NCI-H2081 treated with DMSO at 0.1 percent for 48 hours (cell line): Measurements from ENCODE around the gene UPK3BL1.
"Not testable (repeated sequence)": the region's sequence is repeated elsewhere in the genome, so short reads cannot be mapped to it uniquely, and the experiment has no call there.

Experiments
- DNase-seq: peaks from one replicate; lab custom pipeline; 2025; lab: John Stamatoyannopoulos, UW

UPK3BL1 gene

GRCh38 chr7:102627271-102627904 is 15.2 kb downstream of the UPK3BL1 start:
- DNase-seq = not testable (repeated sequence)

- DNase-seq = not testable (repeated sequence)
Measured at GRCh38 chr7:102618122-102618521, 24.5 kb downstream of the UPK3BL1 start.

DNA sequence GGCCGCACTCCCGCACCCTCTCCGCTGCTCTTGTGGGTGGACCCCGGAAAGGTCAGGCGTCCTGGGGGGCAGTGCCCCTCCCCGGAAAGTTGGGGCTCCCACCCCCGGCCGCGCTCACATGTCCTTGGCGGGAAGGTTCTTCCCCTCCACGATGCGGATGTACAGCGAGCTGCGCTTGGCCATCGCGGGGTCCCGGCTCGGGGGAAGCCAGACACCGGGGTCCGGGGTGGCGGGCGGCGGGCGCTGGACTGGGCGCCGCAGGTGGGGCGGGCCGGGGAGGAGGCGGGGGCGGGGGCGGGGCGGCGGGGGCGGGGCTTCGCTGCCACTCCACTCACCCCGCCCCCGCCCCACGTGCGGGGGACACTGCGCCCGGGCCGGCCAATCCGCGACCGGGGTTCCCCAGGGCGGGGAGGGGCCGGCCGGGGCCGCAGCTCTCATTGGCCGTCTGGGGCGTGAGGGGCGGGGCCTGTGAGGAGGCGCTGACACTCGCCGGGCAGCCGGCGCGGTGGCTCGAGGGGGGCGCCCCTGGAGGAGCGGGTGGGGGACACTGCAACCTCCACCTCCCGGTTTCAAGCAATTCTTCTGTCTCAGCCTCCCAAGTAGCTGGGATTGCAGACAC is 26.0 kb downstream of the UPK3BL1 start, which contains the start of gene RASA4:
TSS of gene RASA4 (minus strand) at position 250 of the 619 bp plus-strand sequence. CDS start at position 183, 67 bp downstream.
- not testable (repeated sequence) for DNase-seq

DNA sequence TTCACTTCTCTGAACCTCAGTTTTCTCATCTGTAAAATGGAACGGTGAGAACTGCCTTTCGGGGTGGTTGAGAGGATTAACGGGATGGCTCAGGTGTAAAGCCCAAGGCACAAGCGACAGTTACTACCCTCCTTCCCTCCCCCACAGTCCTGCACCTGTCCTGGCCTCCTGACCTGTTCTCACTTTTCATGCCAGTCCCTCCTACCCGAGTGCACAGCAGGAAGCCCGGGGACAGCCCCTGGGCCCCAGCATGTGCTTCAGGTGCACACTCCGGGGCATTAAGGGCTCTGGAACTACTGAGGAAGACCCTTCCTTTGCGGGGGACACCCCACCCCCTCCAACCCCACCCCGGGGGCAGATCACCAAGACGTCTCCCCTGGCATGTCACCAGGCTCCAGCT is 26.7 kb downstream of the UPK3BL1 start:
- DNase-seq = not testable (repeated sequence)

DNA sequence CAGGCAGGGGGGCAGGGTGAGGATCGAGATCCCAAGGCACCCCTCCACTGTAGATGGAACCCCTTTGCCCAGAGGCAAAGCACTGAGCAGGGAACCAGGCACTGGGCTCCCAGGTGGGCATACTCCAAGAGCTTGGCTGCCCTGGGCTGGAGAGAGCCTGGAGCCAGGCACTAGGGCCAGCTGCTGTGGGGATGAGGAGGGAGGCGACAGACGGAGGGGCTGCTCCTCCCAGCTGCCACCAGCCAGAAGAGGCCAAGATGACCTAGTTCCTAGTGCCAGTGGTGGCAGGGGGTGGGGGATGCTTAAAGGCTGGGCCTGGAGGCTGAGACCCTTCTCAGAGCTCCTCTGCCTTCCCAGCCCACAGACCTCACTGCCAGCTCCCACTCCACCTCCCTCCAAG is 27.7 kb downstream of the UPK3BL1 start:
- not testable (repeated sequence) for DNase-seq

GRCh38 chr7:102614346-102614697 is 28.3 kb downstream of the UPK3BL1 start:
- DNase-seq = not testable (repeated sequence)

DNA sequence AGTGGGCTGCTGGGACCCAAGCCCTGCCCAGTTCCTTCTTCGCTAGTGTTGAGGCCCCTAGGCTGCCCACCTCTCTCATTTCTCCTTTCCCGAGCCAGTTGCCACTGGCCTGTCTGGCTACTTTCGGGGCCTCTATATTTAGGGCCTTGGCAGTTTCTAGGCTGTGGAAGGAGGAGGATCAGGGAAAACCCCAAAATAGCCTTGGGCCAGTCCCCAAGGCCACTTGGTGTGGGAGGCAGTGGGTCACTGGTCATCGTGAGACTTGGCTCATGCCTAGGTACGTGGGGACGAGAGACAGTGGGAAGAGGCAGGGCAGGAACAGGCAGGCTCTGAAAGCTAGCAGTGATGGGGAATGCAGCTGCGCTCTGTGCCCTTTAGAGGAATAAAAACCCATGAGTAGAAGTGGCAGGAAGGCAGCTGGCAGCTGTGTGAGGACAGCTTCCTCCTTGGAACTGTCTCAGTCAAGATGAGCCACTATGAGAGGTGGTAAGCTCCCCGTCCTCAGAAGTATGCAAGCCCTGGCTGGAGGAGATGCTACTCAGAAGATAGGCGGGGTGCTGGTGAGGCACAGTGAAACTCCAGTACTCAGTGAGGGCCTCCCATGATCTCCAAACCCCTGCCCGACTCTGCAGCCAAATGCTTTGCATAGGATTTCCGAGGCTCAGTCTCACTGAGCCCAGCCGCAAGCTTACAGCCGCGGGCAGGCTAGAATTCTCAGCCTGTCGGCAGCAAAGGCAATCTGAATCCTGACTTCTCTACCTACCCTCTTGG is 28.8 kb downstream of the UPK3BL1 start:
- not testable (repeated sequence) for DNase-seq

DNA sequence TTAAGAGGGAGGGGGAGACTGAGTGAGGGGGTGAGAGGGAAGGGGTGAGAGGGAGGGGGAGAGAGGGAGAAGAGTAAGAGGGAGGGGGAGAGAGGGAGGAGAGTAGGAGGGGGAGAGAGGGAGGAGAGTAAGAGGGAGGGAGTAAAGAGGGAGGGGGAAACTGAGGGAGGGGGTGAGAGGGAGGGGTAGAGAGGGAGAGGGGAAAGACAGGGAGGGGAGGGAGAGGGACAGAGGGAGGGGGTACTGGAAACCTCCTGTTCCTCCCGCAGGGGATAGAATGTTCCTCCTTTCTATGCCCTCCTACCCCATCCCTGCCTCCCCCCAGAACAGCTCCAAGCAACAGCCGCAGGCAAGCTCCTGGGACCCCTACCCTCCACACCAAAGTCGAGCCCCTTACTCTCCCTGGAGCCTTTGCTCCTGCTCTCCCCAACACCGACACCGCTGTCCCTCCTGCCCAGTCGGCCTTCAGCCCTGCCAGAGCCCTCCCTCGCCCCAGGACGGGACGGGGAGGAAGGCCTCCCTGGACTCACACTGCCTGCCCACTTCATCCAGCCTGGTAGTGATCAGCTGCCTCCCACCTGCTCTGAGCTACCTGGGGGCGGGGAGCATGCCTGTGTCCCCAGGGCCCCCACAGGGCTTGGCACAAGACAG is 30.8 kb downstream of the UPK3BL1 start:
- not testable (repeated sequence) for DNase-seq

- DNase-seq = not testable (repeated sequence)
Measured at GRCh38 chr7:102611013-102611674, 31.4 kb downstream of the UPK3BL1 start.

DNA sequence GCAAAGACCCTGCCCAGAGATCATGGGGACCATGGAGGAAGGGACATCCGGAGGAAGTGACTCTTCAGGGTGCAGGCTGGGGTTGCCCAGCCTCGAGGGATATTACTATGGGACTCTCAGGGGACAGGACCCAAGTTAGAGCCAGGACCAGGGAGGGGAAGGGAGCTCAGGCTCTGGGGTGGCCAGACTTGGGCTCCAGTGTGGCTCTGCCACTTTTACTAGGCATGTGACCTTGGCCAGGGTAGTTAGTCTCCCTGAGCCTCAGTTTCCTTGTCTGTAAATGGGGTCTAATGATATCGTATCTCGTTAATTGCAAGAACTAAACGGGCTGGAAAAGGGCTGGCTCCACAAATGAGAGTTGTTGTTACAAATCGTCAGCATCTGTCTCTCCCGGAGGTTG is 32.1 kb downstream of the UPK3BL1 start:
- not testable (repeated sequence) for DNase-seq

DNA sequence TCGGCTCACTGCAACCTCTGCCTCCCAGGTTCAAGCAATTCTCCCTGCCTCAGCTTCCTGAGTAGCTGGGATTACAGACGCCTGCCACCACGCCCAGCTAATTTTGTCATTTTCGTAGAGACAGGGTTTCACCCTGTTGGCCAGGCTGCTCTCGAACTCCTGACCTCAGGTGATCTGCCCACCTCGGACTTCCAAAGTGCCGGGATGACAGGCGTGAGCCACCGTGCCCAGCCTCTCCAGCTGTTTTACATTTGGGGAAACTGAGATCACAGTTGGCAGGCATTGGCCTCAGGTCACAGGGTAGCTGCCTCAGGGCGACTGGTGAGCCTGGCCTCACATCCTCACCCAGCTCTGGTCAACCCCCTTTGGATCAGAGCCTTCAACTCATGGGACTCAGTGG is 32.9 kb downstream of the UPK3BL1 start:
- not testable (repeated sequence) for DNase-seq

GRCh38 chr7:102606848-102607247 is 35.7 kb downstream of the UPK3BL1 start:
- not testable (repeated sequence) for DNase-seq

- DNase-seq = not testable (repeated sequence)
Measured at GRCh38 chr7:102604431-102605145, 38.0 kb downstream of the UPK3BL1 start.

DNA sequence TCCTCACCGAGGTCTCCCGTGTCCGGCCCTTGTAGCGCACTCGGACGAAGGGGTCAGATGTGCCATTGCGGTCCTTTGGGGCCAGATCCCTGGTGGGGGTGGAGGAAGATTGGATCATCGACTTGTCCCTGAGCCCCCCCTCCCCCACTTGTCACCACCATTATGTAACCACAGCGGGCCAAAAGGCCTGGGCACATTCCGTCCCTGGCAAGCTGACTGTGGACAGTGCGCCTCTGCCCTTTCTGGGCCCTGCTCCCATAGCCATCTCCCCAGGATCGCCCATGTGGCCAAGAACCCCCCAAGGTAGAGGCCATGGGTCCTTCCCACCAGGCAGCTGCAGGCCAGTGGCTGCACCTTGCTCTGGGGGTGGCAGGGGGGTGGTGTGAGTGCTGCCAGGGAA is 40.3 kb downstream of the UPK3BL1 start:
- not testable (repeated sequence) for DNase-seq

- DNase-seq = not testable (repeated sequence)
Measured at GRCh38 chr7:102599699-102600098, 42.9 kb downstream of the UPK3BL1 start.

DNA sequence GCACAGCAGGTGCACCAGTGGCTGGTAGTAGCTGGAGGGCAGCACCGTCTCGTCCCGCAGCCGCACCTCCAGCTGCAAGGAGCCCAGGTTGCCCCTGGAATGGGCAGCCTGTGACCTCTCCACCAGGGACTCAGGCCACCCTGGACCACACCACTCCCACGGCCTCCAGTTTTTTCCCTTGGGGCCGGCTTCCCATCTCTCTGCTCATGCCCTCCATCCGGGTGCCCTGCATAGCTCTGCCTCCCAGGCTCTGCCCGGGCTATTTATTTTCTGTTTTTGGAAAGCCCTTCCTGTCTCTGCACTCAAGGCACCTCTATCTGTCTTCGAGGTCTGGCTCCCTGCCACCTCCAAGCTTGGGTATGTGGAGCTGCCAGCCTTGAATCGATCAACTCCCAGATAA is 46.6 kb downstream of the UPK3BL1 start:
- DNase-seq = not testable (repeated sequence)

DNA sequence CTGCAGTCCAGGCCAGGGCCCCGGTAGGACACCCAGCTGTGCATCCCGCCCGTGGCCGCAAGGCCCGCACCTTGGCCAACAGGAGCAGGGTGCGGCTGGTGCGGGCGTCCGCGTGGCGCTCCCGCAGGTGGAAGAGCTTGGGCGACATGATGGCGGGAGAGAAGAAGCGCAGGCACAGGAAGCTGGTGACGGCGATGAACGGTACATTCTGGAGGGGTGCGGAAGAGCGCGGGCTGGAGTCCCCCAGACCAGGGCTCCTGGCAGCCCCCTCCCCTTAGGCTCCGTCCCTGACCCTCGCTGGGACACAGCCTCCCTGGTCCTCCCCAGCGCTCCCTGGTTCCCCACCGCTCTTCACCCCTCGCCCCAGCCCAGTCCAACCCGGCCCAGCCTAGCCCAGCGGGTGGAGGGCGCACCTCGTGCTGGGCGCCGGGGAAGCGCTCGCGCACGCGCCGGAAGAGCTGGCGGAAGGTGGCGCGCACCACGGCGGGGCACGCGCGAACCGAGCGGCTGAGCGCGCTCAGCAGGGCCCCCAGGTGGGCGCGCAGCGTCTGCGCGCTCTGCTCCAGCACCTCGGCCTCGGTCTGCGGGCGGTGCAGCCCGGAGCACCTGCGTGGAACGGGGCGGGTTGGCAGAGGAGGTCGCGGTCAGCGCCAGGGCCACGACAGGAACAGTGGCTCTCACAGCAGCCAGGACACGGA is 48.8 kb downstream of the UPK3BL1 start:
- not testable (repeated sequence) for DNase-seq

DNA sequence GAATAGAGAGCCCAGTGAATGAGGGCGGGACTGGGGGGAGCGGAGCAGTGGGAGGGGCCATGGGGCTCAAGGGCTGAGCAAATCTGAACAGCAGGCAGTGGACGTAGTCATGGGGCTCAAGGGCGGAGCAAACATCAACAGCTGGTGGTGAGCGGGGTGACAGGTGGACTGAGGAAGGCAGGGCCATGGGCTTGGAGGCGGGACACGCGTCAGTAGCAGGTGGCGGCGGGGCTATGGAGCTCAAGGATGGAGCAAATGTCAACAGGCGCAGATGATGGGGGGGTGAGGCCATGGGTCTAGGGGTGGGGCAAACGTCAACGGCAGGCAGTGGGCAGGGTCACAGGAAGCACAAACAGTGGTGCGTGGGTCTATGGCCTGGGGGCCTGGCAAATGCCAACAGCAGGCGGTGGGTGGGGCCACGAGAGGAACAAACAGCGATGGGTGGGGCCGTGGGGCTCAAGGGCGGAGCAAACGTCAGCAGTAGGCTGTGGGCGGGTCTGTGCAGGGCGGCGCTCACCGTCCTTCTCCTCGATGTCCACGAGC is 50.0 kb downstream of the UPK3BL1 start:
- DNase-seq = not testable (repeated sequence)

- not testable (repeated sequence) for DNase-seq
Measured at GRCh38 chr7:102589857-102590256, 52.7 kb downstream of the UPK3BL1 start.
